NT2/D1 (cell line): ENCODE measurements around the gene GOT1.

Source experiments
- SUZ12 ChIP-seq: IDR thresholded peaks from 2 replicates; pipeline ENCODE4 v1.6.1; 2011; ENCODE audit not compliant: insufficient read length, insufficient read depth; ENCODE audit errors: extremely low read depth
- YY1 ChIP-seq: IDR thresholded peaks from 2 replicates; pipeline ENCODE4 v1.6.1; 2011; ENCODE audit not compliant: insufficient read length, insufficient read depth
- ZNF274 ChIP-seq: IDR thresholded peaks from 2 replicates; pipeline ENCODE4 v1.6.1; 2011; ENCODE audit warnings: mild to moderate bottlenecking, low read depth, low read length

DNA sequence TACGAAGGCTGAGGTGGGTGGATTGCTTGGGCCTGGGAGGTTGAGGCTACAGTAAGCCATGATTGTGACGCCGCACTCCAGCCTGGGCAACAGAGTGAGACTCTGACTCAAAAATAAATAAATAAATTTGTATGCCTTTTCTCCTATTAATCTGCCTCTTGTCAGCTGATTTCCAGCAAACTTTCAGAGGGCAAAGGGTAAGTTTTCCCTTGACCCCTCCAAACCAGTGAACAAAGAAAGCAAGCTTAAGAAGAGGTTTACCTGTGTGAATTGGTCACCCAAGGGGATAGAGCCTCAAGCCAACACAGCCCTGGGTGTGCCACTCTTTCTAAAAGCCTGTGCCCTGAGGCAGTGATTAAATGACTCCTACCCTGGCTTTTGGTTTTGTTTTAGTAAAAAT lies 30.8 kb downstream of the GOT1 start:
- no peak for TF ChIP-seq YY1
- no peak for TF ChIP-seq SUZ12
- TF ChIP-seq ZNF274 = no peak
